Trophoblast cell (in vitro differentiated cells and primary cell): ENCODE data around the gene FAM76A.

Source experiments
- DNase-seq, 2 donors: peaks; one replicate each; pipeline ENCODE4 v3.0.0-alpha.2; 2016
- H2AFZ ChIP-seq: 2 replicates; pipeline ENCODE4 v1.6.1; 2013; ENCODE audit warnings: low read length, moderate library complexity, mild to moderate bottlenecking; ENCODE audit not compliant: insufficient read depth, poor library complexity
- H2AK5ac ChIP-seq: 2 replicates; pipeline ENCODE4 v1.6.1; 2013; ENCODE audit warnings: mild to moderate bottlenecking, low read length
- H2BK120ac ChIP-seq: 2 replicates; pipeline ENCODE4 v1.6.1; 2013; ENCODE audit warnings: low read length, mild to moderate bottlenecking, moderate library complexity; ENCODE audit not compliant: insufficient read depth, poor library complexity
- H2BK12ac ChIP-seq: 2 replicates; pipeline ENCODE4 v1.6.1; 2013; ENCODE audit warnings: mild to moderate bottlenecking, low read length, moderate library complexity
- H2BK5ac ChIP-seq: 2 replicates; pipeline ENCODE4 v1.6.1; 2013; ENCODE audit warnings: low read length, low read depth, moderate library complexity, mild to moderate bottlenecking; ENCODE audit not compliant: poor library complexity
- H3K14ac ChIP-seq: 2 replicates; pipeline ENCODE4 v1.6.1; 2013; ENCODE audit warnings: mild to moderate bottlenecking, low read length
- H3K18ac ChIP-seq: 2 replicates; pipeline ENCODE4 v1.6.1; 2013; ENCODE audit warnings: mild to moderate bottlenecking, low read length
- H3K23ac ChIP-seq: 2 replicates; pipeline ENCODE4 v1.6.1; 2013; ENCODE audit warnings: low read length
- H3K27ac ChIP-seq: 2 replicates; pipeline ENCODE4 v1.5.1; 2013; ENCODE audit warnings: low read depth, mild to moderate bottlenecking, inconsistent platforms, low read length, moderate library complexity
- H3K27me3 ChIP-seq: 2 replicates; pipeline ENCODE4 v1.6.1; 2013; ENCODE audit warnings: inconsistent platforms, mild to moderate bottlenecking, low read length, moderate library complexity; ENCODE audit not compliant: insufficient read depth
- H3K36me3 ChIP-seq, 2 experiments: 1 replicate in 1 of 2; 2 replicates in 1 of 2; pipeline ENCODE4 v1.6.1; 2013; ENCODE audit warnings: low read length in 2 of 2, mild to moderate bottlenecking in 2 of 2, moderate library complexity in 1 of 2; ENCODE audit not compliant: insufficient read depth in 2 of 2, control insufficient read depth in 1 of 2
- H3K4ac ChIP-seq: 2 replicates; pipeline ENCODE4 v1.6.1; 2013; ENCODE audit warnings: low read depth, mild to moderate bottlenecking, low read length, moderate library complexity
- H3K4me1 ChIP-seq, 2 experiments: 1 replicate in 1 of 2; 2 replicates in 1 of 2; pipeline ENCODE4 v1.6.1; 2013; ENCODE audit warnings: low read length in 2 of 2, mild to moderate bottlenecking in 2 of 2, moderate library complexity in 1 of 2; ENCODE audit not compliant: insufficient read depth in 2 of 2, control insufficient read depth in 1 of 2
- H3K4me2 ChIP-seq: 2 replicates; pipeline ENCODE4 v1.6.1; 2013; ENCODE audit warnings: inconsistent platforms, mild to moderate bottlenecking, low read length, moderate library complexity
- H3K4me3 ChIP-seq: 2 replicates; pipeline ENCODE4 v1.5.1; 2013; ENCODE audit warnings: mild to moderate bottlenecking, low read depth, low read length, inconsistent platforms
- H3K79me1 ChIP-seq: one replicate; pipeline ENCODE4 v1.6.1; 2013; ENCODE audit warnings: low read length
- H3K79me2 ChIP-seq: 2 replicates; pipeline ENCODE4 v1.6.1; 2013; ENCODE audit warnings: low read length, mild to moderate bottlenecking; ENCODE audit not compliant: control insufficient read depth, insufficient read depth, poor library complexity
- H3K9ac ChIP-seq: 2 replicates; pipeline ENCODE4 v1.6.1; 2013; ENCODE audit warnings: mild to moderate bottlenecking, low read length
- H3K9me3 ChIP-seq: 2 replicates; pipeline ENCODE4 v1.6.1; 2013; ENCODE audit warnings: low read depth, mild to moderate bottlenecking, control low read depth, inconsistent platforms, low read length; ENCODE audit not compliant: insufficient read depth
- H4K12ac ChIP-seq: 2 replicates; pipeline ENCODE4 v1.6.1; 2013; ENCODE audit warnings: low read depth, mild to moderate bottlenecking, low read length, moderate library complexity
- H4K8ac ChIP-seq: 2 replicates; pipeline ENCODE4 v1.6.1; 2013; ENCODE audit warnings: low read depth, mild to moderate bottlenecking, low read length, moderate library complexity
- H4K91ac ChIP-seq: one replicate; pipeline ENCODE4 v1.6.1; 2013; ENCODE audit warnings: low read depth, mild to moderate bottlenecking, low read length, moderate library complexity
- WGBS: extraction: QIAGEN DNeasy Blood & Tissue Kit; methylation state at CpG from one replicate; pipeline ENCODE4 v1.1.7; 2013; ENCODE audit warnings: missing lambda C conversion rate; ENCODE audit not compliant: insufficient read length, insufficient coverage; ENCODE audit errors: extremely low coverage; 5-methylcytosine and 5-hydroxymethylcytosine counted together

FAM76A gene

DNA sequence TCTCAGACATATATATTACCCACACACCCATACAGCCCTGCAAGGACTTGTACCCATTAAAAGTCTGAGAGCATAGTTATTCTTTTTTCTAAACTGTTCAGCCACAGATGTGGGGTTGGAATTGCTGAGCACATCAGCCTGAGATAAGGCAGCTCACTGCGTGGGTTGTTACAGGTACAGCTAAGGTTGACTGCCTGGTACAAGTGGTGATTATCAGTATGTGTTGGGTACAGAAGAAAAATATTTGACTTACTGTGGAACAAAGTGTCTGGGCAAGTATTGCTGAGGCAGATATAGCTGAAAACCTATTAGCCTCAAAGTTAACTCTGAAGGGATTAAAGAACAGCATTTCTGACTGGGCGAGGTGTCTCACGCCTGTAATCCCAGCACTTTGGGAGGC is 52.3 kb downstream of the FAM76A start:
- H3K9me3 ChIP-seq = no peaks in the 10 kb centered on the region
- peaks cover 0 to 4% of the 10 kb centered on the region in 2 experiments for H3K36me3 ChIP-seq
- H3K18ac ChIP-seq = no peak overlapping the region
- H3K4me2 ChIP-seq = no peak overlapping the region
- H3K4me3 ChIP-seq = no peak overlapping the region
- no peak overlapping the region for H2BK5ac ChIP-seq
- H2AK5ac ChIP-seq = no peak overlapping the region
- H3K79me1 ChIP-seq = peaks cover 5% of the 10 kb centered on the region
- no peak overlapping the region for H2BK120ac ChIP-seq
- H3K14ac ChIP-seq = no peak overlapping the region
- no peak overlapping the region for H4K8ac ChIP-seq
- H3K23ac ChIP-seq = no peak overlapping the region
- no peak overlapping the region for H2AFZ ChIP-seq
- no peak overlapping the region for H4K12ac ChIP-seq
- no peak for DNase-seq
- H2BK12ac ChIP-seq = no peak overlapping the region
- H3K27me3 ChIP-seq = no peaks in the 10 kb centered on the region
- H3K4ac ChIP-seq = no peak overlapping the region
- H3K9ac ChIP-seq = no peak overlapping the region
- H4K91ac ChIP-seq = no peak overlapping the region
- no peak overlapping the region for H3K27ac ChIP-seq
- no CpG with 5 or more reads among the region's 3 CpGs for WGBS
- no peaks in the 10 kb centered on the region for H3K4me1 ChIP-seq
- peaks cover 7% of the 10 kb centered on the region for H3K79me2 ChIP-seq

DNA sequence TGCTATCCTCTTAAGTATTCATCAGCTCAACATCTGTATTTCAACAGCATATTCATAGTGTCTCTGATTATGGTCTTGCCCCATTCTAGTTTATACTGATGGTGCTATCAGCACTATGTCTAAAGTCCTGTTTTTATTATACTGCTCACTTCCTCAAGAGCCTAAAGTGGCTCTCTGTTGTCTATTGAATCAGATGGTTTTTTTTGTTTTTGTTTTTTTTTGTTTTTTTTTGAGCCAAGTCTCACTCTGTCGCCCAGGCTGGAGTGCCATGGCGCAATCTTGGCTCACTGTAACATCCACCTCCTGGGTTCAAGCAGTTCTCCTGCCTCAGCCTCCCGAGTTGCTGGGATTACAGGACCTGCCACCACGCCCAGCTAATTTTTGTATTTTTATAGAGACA is 53.4 kb downstream of the FAM76A start:
- H2AFZ ChIP-seq = no peak overlapping the region
- H3K36me3 ChIP-seq = peaks cover 0 to 4% of the 10 kb centered on the region in 2 experiments
- H4K12ac ChIP-seq = no peak overlapping the region
- H3K27me3 ChIP-seq = no peaks in the 10 kb centered on the region
- no CpG with 5 or more reads among the region's 4 CpGs for WGBS
- H4K8ac ChIP-seq = no peak overlapping the region
- H3K4me1 ChIP-seq = no peaks in the 10 kb centered on the region
- no peak overlapping the region for H2AK5ac ChIP-seq
- no peak overlapping the region for H3K14ac ChIP-seq
- H3K9me3 ChIP-seq = no peaks in the 10 kb centered on the region
- H2BK5ac ChIP-seq = no peak overlapping the region
- H2BK12ac ChIP-seq = no peak overlapping the region
- no peaks in the 10 kb centered on the region for H3K79me1 ChIP-seq
- H3K4me2 ChIP-seq = no peak overlapping the region
- no peak overlapping the region for H4K91ac ChIP-seq
- H2BK120ac ChIP-seq = no peak overlapping the region
- no peak overlapping the region for H3K27ac ChIP-seq
- no peak overlapping the region for H3K4me3 ChIP-seq
- no peak for DNase-seq
- no peak overlapping the region for H3K18ac ChIP-seq
- no peak overlapping the region for H3K23ac ChIP-seq
- no peak overlapping the region for H3K9ac ChIP-seq
- H3K4ac ChIP-seq = no peak overlapping the region
- peaks cover under 1% of the 10 kb centered on the region for H3K79me2 ChIP-seq

DNA sequence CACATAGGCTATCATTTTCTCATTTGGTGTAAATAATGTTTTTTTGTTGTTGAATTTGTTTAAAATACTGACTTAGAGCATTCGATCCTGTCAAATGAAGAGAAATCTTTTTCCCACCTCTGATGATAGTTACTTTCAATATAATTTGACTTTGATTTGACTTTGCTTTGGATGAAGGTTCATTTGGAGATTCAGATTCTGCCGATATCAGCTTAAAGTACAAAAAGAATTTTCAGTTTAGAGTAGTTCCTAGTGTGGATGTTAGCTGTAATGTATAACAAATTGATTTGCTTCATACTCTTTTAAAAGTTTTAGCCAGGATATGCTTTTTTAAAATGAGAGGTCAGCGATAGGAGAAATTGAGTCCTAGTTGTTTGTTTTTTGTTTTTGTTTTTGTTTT is 57.2 kb downstream of the FAM76A start:
- no peak overlapping the region for H3K18ac ChIP-seq
- no peak overlapping the region for H2AFZ ChIP-seq
- DNase-seq = no peak
- no peak overlapping the region for H3K27ac ChIP-seq
- no CpG with 5 or more reads among the region's 3 CpGs for WGBS
- H2BK120ac ChIP-seq = no peak overlapping the region
- H3K4me1 ChIP-seq = peaks cover 3 to 5% of the 10 kb centered on the region in 2 experiments
- peaks cover 2% of the 10 kb centered on the region for H3K79me1 ChIP-seq
- H3K4me2 ChIP-seq = no peak overlapping the region
- no peak overlapping the region for H4K8ac ChIP-seq
- no peak overlapping the region for H3K4ac ChIP-seq
- no peak overlapping the region for H2BK5ac ChIP-seq
- no peaks in the 10 kb centered on the region for H3K9me3 ChIP-seq
- no peak overlapping the region for H4K12ac ChIP-seq
- peaks cover 0 to 4% of the 10 kb centered on the region in 2 experiments for H3K36me3 ChIP-seq
- H3K4me3 ChIP-seq = no peak overlapping the region
- H2BK12ac ChIP-seq = no peak overlapping the region
- no peak overlapping the region for H2AK5ac ChIP-seq
- no peak overlapping the region for H4K91ac ChIP-seq
- H3K14ac ChIP-seq = no peak overlapping the region
- H3K27me3 ChIP-seq = no peaks in the 10 kb centered on the region
- H3K9ac ChIP-seq = no peak overlapping the region
- no peaks in the 10 kb centered on the region for H3K79me2 ChIP-seq
- H3K23ac ChIP-seq = no peak overlapping the region

DNA sequence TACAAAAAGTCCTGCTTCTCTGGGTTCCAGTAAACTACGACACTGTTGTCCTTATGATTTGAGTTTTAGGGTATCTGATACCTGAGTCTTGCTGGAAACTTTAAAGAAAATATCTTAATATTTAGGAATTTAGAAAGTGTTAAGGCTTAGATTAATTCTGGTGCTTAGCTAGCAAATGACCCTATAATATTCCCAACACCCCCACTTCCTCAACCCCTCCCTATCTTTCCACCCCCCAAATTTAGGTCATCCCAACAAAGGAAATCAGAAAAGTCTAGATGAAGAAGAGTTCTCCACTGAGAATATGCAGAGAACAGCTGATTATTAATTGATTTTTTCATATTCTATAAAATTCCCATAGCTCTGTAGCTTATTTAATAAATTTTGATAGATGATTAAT is 58.9 kb downstream of the FAM76A start:
- WGBS = no CpG with 5 or more reads among the region's 1 CpG
- Histone ChIP-seq H3K79me2 (no peaks in the 10 kb centered on the region), H3K4ac (no peak overlapping the region), H3K36me3 (peaks cover 0 to 4% of the 10 kb centered on the region in 2 experiments), H3K23ac (no peak overlapping the region), H2AFZ (no peak overlapping the region), H3K4me3 (no peak overlapping the region), H2BK120ac (no peak overlapping the region), H3K79me1 (peaks cover 2% of the 10 kb centered on the region), H4K91ac (no peak overlapping the region), H3K9ac (no peak overlapping the region), H3K9me3 (no peaks in the 10 kb centered on the region), H2AK5ac (no peak overlapping the region), H3K18ac (no peak overlapping the region), H3K4me2 (no peak overlapping the region), H3K4me1 (peaks cover 3 to 5% of the 10 kb centered on the region in 2 experiments), H3K14ac (no peak overlapping the region), H4K8ac (no peak overlapping the region), H3K27me3 (no peaks in the 10 kb centered on the region), H2BK5ac (no peak overlapping the region), H4K12ac (no peak overlapping the region), H2BK12ac (no peak overlapping the region), H3K27ac (no peak overlapping the region)
- no peak for DNase-seq
